ENCODE measurements around the gene GFPT2.

The GFPT2 gene

DNA sequence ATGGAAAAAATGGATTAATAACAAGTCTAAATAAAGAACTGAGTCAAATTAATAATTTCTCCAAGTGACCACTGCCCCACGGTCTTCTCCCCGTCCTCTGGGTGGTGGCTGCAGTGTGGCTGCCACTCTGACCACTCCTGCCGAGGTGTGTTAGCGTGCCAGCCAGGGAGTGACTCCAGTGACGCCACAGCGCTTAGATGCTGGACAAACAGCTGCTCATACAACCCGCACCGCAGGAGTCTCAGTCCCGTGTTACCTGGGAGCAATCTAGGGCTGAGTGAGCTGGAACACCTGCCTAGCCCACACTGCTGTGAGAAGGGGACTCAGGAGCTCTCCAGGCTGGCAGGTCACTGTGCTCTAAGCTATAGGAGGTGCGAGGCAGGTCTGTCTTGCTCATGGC is 71.4 kb downstream of the GFPT2 start:
- no peak for DNase-seq (ENCODE audit: low spot score)

DNA sequence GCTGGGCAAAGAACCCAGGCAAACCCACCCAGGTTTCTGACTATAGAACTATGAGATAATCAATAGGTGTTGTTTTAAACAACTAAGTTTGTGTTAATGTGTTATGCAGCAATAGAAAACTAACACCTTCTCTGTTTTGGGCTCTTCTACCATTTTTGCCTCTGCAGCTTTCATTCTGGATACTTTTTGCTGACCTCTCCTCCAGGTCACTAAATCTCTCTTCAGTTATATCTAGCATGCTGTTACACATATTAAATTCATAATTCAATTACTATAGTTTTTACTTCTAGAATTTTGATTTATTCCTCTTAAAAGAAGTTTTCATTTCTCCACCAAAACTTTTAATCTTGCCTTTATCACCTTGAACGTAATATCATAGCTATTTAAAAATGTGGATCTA is 78.4 kb downstream of the GFPT2 start:
- no peak for DNase-seq (ENCODE audit: low spot score)

GRCh38 chr5:180271221-180271620 is 81.9 kb downstream of the GFPT2 start:
- DNase-seq (ENCODE audit: low spot score): no peak

DNA sequence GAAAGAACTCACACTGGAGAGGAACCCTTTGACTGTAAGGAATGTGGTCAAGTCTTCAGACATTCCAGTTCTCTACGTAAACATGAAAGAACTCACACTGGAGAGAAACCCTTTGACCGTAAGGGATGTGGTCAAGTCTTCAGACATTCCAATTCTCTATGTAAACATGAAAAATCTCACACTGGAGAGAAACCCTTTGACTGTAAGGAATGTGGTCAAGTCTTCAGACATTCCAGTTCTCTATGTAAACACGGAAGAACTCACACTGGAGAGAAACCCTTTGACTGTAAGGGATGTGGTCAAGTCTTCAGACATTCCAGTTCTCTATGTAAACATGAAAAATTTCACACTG is 93.9 kb downstream of the GFPT2 start:
- no peak for DNase-seq (ENCODE audit: low spot score)

DNA sequence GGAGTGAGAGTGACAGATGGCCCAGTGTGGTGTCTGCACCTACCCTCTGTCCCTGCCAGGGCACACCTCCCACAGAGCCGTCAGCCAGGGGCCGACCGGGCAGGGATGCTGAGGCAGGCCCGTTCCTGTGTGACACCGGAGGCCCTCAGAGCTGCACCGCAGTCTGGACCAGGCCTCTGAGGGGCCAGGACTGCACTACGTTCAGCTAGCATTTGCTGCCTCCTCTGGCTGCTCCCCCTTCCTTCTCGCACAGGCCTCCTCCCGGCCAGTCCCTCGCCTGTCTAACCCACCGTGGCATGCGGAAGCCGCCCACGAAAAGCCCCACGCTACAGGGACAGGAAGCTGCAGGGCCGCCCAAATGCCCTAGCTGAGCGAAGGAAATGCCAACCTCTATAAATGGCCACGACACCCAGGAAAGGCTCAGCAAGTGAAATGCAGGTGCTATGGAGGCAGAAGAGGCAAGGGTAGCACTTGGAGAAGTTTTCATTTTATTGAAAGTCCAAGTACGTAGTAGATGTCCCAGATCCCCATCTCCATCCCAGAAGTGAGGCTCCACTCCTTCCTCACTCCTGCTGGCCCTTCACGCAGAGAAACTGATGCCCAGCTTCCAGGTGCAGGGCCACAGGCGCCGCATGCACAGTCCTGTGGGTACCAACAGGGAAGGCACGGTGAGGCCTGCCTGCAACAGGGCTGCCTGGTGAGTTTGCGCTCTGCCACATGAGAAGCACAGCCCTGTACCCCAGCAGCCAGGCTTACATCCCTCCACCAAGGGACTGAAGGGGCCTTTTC is 99.9 kb downstream of the GFPT2 start:
- no peak for DNase-seq (ENCODE audit: low spot score)

DNA sequence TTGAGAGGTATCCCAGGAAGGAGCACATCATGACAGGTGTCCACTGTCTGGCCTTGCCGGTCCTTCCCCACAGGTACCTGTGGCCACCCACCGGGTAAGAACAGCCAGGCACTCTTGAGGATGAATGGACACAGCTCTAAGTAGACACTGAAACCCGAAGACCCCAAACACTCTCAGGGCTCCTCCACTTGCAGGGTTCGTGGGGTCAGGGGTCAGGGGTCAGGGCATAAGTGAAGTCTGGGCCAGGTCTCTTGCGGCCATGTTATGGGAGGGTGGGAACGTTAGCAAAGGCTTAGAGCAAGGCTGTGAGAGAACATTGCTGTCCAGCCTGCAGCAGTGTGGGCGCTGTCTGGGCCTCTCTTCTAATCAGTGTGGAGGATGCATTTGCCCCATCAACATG is 101.2 kb downstream of the GFPT2 start:
- DNase-seq (ENCODE audit: low spot score): no peak

DNA sequence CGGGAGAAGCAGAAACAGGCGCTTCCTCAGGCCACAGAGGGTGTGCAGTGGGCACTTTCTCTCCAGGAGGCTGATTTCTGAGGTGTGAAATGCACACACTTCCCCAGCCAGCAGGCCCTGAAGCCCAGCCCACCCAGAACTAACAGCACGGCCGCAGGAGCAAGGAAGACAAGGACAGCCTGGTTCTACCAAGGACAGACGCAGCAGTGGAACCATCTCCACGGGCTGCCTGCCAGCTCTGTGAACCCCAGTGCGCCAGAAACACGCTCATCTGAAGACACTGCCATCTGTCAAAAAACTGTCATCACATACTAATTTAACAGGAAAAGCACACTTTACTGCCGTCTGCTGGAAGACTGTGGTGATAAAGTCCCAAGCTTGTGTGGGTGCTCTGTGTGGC is 102.0 kb downstream of the GFPT2 start:
- DNase-seq (ENCODE audit: low spot score): no peak
